ENCODE data around the gene FMN2. TPM values are rescaled to one million over a fixed set of nuclear protein-coding genes. Genes with fewer than 3 reads are reported as not detected.
A peak's percentile ranks its signal among the peaks of the same experiment; 100 is the strongest.

Gene FMN2
- total RNA-seq, 1 donor, result 35.0 TPM

- H3K4me3 ChIP-seq (ENCODE audit: low read depth, low read length), result no peak overlapping the region
These were observed 10.1 kb downstream of the FMN2 start for GRCh38 chr1:240101737-240102136.

GRCh38 chr1:240104672-240105071 is 13.0 kb downstream of the FMN2 start:
- TF ChIP-seq CTCF (IDR thresholded peaks at IDR 0.05; ENCODE audit: insufficient read depth, low read depth, low read length), result no peak
- H3K4me3 ChIP-seq (ENCODE audit: low read depth, low read length), result no peak overlapping the region
- peak; percentile 5 for DNase-seq (ENCODE audit: low read depth)

More at GRCh38 chr1:240101737-240102136, 10.1 kb downstream of the FMN2 start:
- no peak for DNase-seq (ENCODE audit: low read depth)
- TF ChIP-seq CTCF (IDR thresholded peaks at IDR 0.05; ENCODE audit: insufficient read depth, low read depth, low read length), result no peak

GRCh38 chr1:240107058-240107684 is 15.5 kb downstream of the FMN2 start:
- DNase-seq (ENCODE audit: low read depth), result peak; percentile 42
- TF ChIP-seq CTCF (IDR thresholded peaks at IDR 0.05; ENCODE audit: insufficient read depth, low read depth, low read length), result no peak
- H3K4me3 ChIP-seq (ENCODE audit: low read depth, low read length), result no peak overlapping the region

- no peak for DNase-seq (ENCODE audit: low read depth)
- no peak overlapping the region for H3K4me3 ChIP-seq (ENCODE audit: low read depth, low read length)
- TF ChIP-seq CTCF (IDR thresholded peaks at IDR 0.05; ENCODE audit: insufficient read depth, low read depth, low read length), result no peak
These were observed 17.4 kb downstream of the FMN2 start for GRCh38 chr1:240109130-240109529.

GRCh38 chr1:240109920-240110636 is 18.4 kb downstream of the FMN2 start:
- DNase-seq (ENCODE audit: low read depth), result peak; percentile 48
- no peak overlapping the region for H3K4me3 ChIP-seq (ENCODE audit: low read depth, low read length)
- TF ChIP-seq CTCF (IDR thresholded peaks at IDR 0.05; ENCODE audit: insufficient read depth, low read depth, low read length), result no peak

GRCh38 chr1:240111558-240111957 is 19.9 kb downstream of the FMN2 start:
- no peak for TF ChIP-seq CTCF (IDR thresholded peaks at IDR 0.05; ENCODE audit: insufficient read depth, low read depth, low read length)
- H3K4me3 ChIP-seq (ENCODE audit: low read depth, low read length), result no peak overlapping the region
- peak; percentile 19 for DNase-seq (ENCODE audit: low read depth)

Data from fibroblast of villous mesenchyme (primary cell).